Measurements from ENCODE around the gene TMEM132C.
"Not testable (repeated sequence)": the region's sequence is repeated elsewhere in the genome, so short reads cannot be mapped to it uniquely, and the experiment has no call there.

- TF ChIP-seq ZNF692 (tag by site-specific recombination; IDR thresholded peaks at IDR 0.05); ZNF426 (tag by site-specific recombination; IDR thresholded peaks at IDR 0.05); ZNF639 (tag by site-specific recombination; IDR thresholded peaks at IDR 0.05); ZNF148 (tag by site-specific recombination; IDR thresholded peaks at IDR 0.05; ENCODE audit: borderline replicate concordance); ATF2 (tag by site-specific recombination; IDR thresholded peaks at IDR 0.05; ENCODE audit: low read depth); MYNN (tag by site-specific recombination; IDR thresholded peaks at IDR 0.05; ENCODE audit: borderline replicate concordance); CTCF (tag by site-specific recombination; IDR thresholded peaks at IDR 0.05); ZFP69B (tag by site-specific recombination; IDR thresholded peaks at IDR 0.05); ZNF18 (tag by site-specific recombination; IDR thresholded peaks at IDR 0.05): not testable (repeated sequence)
Measured at GRCh38 chr12:128604219-128604618, 337.2 kb downstream of the TMEM132C start.

Measured in HEK293 (cell line).